ENCODE results near the gene TRAF3IP1. TPM values are rescaled to one million over a fixed set of nuclear protein-coding genes. Genes with fewer than 3 reads are reported as not detected.

TRAF3IP1 gene
- total and polyA plus RNA-seq, 4 donors = 4.0 to 9.1 (median 4.6) TPM

DNA sequence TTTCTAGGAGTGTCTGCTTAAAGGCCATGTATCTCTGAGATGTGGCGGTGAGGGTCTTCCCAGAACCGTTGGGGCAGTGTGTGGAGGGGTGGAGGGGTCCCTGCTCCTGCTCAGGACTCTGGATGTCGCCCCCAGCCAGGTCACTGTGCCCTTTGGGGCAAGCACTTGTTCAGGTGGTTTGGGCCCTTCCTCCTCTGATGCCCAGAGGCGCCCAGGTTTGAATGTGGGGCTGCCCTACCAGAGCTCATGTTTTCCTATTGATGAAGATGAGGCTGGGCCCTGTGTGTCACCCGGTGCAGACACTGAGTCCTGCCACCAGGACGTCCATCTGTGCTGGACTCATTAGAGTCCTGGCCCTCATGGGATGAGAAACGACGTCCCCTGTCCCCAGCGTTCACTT lies 17.6 kb upstream of the TRAF3IP1 start:
- no peak for DNase-seq (ENCODE audit: low spot score)
- Histone ChIP-seq H3K9ac (ENCODE audit: low read depth in 1 of 2, low read length in 2 of 2) (no peak overlapping the region), H3K27me3 (ENCODE audit: control insufficient read depth in 4 of 4, insufficient read depth in 4 of 4, low read length in 3 of 4) (no peaks in the 10 kb centered on the region), H3K9me3 (ENCODE audit: control insufficient read depth in 4 of 4, low read length in 3 of 4) (no peaks in the 10 kb centered on the region), H3K4me1 (ENCODE audit: control insufficient read depth in 4 of 4, insufficient read depth in 4 of 4, low read length in 3 of 4) (peaks cover 3 to 43% (median 34%) of the 10 kb centered on the region in 4 donors), H3K27ac (ENCODE audit: low read depth in 1 of 2, low read length in 2 of 2) (no peak overlapping the region), H3K4me3 (ENCODE audit: low read depth in 1 of 3, low read length in 3 of 3) (no peak overlapping the region), H3K36me3 (ENCODE audit: control insufficient read depth in 4 of 4, insufficient read depth in 3 of 4, low read depth in 1 of 4, low read length in 3 of 4) (no peaks in the 10 kb centered on the region)
- TF ChIP-seq, protein P1, sequence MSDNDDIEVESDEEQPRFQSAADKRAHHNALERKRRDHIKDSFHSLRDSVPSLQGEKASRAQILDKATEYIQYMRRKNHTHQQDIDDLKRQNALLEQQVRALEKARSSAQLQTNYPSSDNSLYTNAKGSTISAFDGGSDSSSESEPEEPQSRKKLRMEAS (IDR thresholded peaks at IDR 0.05) = no peak
- TF ChIP-seq, protein P2, sequence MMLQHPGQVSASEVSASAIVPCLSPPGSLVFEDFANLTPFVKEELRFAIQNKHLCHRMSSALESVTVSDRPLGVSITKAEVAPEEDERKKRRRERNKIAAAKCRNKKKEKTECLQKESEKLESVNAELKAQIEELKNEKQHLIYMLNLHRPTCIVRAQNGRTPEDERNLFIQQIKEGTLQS (IDR thresholded peaks at IDR 0.05) = no peak
- TF ChIP-seq NR2F2 (IDR thresholded peaks at IDR 0.05) (no peak), SP1 (IDR thresholded peaks at IDR 0.05) (no peak), HNF4G (IDR thresholded peaks at IDR 0.05) (no peak), JUND (IDR thresholded peaks at IDR 0.05) (no peak), YY1 (IDR thresholded peaks at IDR 0.05) (no peak)
- 86% methylated on average over 9 of the region's 9 CpGs for WGBS

DNA sequence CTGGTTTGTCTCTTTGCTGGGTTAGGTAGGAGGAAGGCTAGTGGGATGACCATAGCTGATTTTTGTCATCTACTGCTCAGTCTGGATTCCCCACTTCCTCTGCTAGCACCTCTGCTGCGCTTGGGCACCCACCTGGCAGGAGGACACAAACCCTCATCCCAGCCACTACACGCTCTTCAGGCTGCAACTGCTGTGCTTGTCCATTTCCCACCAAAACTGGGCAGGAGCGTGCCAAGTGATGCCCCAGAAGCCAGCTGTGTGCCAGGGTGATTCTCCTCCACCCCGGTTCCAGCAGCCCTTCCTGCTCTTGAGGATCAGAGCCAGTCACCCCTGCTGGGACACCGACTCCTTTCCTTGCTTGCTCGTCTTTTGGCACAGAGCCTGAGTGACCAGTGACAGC lies 16.2 kb upstream of the TRAF3IP1 start:
- no peak overlapping the region for H3K4me3 ChIP-seq (ENCODE audit: low read depth in 1 of 3, low read length in 3 of 3)
- no peaks in the 10 kb centered on the region for H3K36me3 ChIP-seq (ENCODE audit: control insufficient read depth in 4 of 4, insufficient read depth in 3 of 4, low read depth in 1 of 4, low read length in 3 of 4)
- H3K27me3 ChIP-seq (ENCODE audit: control insufficient read depth in 4 of 4, insufficient read depth in 4 of 4, low read length in 3 of 4) = no peaks in the 10 kb centered on the region
- peaks cover 1 to 40% (median 32%) of the 10 kb centered on the region in 4 donors for H3K4me1 ChIP-seq (ENCODE audit: control insufficient read depth in 4 of 4, insufficient read depth in 4 of 4, low read length in 3 of 4)
- H3K27ac ChIP-seq (ENCODE audit: low read depth in 1 of 2, low read length in 2 of 2) = no peak overlapping the region
- no peak overlapping the region for H3K9ac ChIP-seq (ENCODE audit: low read depth in 1 of 2, low read length in 2 of 2)
- DNase-seq (ENCODE audit: low spot score) = no peak
- TF ChIP-seq, protein P2 (IDR thresholded peaks at IDR 0.05) = no peak
- TF ChIP-seq HNF4A (conservative IDR thresholded peaks at IDR 0.05) (no peak), EGR1 (IDR thresholded peaks at IDR 0.05; ENCODE audit: low read depth in 2 of 2) (no peak), TAF1 (conservative IDR thresholded peaks at IDR 0.05) (no peak), YY1 (IDR thresholded peaks at IDR 0.05) (no peak), NR2F2 (IDR thresholded peaks at IDR 0.05) (no peak), RAD21 (IDR thresholded peaks at IDR 0.05) (no peak), GABPA (IDR thresholded peaks at IDR 0.05 in 1 of 2, conservative IDR thresholded peaks at IDR 0.05 in 1 of 2) (no peak), SP1 (IDR thresholded peaks at IDR 0.05) (no peak), RXRA (IDR thresholded peaks at IDR 0.05) (no peak)
- TF ChIP-seq, protein P3, sequence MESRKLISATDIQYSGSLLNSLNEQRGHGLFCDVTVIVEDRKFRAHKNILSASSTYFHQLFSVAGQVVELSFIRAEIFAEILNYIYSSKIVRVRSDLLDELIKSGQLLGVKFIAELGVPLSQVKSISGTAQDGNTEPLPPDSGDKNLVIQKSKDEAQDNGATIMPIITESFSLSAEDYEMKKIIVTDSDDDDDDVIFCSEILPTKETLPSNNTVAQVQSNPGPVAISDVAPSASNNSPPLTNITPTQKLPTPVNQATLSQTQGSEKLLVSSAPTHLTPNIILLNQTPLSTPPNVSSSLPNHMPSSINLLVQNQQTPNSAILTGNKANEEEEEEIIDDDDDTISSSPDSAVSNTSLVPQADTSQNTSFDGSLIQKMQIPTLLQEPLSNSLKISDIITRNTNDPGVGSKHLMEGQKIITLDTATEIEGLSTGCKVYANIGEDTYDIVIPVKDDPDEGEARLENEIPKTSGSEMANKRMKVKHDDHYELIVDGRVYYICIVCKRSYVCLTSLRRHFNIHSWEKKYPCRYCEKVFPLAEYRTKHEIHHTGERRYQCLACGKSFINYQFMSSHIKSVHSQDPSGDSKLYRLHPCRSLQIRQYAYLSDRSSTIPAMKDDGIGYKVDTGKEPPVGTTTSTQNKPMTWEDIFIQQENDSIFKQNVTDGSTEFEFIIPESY (IDR thresholded peaks at IDR 0.05) = no peak
- TF ChIP-seq, protein P4, sequence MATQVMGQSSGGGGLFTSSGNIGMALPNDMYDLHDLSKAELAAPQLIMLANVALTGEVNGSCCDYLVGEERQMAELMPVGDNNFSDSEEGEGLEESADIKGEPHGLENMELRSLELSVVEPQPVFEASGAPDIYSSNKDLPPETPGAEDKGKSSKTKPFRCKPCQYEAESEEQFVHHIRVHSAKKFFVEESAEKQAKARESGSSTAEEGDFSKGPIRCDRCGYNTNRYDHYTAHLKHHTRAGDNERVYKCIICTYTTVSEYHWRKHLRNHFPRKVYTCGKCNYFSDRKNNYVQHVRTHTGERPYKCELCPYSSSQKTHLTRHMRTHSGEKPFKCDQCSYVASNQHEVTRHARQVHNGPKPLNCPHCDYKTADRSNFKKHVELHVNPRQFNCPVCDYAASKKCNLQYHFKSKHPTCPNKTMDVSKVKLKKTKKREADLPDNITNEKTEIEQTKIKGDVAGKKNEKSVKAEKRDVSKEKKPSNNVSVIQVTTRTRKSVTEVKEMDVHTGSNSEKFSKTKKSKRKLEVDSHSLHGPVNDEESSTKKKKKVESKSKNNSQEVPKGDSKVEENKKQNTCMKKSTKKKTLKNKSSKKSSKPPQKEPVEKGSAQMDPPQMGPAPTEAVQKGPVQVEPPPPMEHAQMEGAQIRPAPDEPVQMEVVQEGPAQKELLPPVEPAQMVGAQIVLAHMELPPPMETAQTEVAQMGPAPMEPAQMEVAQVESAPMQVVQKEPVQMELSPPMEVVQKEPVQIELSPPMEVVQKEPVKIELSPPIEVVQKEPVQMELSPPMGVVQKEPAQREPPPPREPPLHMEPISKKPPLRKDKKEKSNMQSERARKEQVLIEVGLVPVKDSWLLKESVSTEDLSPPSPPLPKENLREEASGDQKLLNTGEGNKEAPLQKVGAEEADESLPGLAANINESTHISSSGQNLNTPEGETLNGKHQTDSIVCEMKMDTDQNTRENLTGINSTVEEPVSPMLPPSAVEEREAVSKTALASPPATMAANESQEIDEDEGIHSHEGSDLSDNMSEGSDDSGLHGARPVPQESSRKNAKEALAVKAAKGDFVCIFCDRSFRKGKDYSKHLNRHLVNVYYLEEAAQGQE (IDR thresholded peaks at IDR 0.05) = no peak
- WGBS = 92% methylated on average over 6 of the region's 6 CpGs
- H3K9me3 ChIP-seq (ENCODE audit: control insufficient read depth in 4 of 4, low read length in 3 of 4) = no peaks in the 10 kb centered on the region

All from liver (tissue), 9 donors.